ENCODE results near the gene TOP2A.

DNA sequence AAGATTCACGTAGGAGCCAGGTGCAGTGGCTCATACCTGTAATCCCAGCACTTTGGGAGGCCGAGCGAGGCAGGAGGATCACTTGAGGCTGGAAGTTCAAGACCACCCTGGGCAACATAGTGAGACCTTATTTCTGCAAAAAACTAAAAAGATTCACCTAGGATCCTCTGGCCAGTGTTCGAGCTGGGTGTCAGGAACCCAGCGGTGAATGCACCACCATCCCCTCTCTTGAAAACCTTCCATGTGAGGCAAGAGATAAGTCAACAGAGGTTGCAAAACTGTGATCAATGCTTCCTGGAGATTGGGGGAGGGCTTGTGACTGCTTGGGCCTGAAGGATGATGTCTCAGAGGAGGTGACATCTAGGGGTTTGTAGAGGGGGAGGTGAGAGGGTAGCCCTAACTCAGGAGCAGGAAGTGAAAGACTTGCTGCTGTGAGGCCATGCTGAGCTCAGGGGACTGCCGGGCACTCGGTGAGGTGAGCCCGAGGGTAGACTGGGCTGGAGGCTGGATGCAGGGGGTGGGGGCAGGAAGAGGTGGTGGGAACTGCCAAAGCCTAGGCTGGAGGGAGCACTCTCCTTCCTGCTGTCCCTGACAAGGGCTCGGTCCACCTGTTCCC lies 64.8 kb downstream of the TOP2A start:
- TF ChIP-seq, protein P1, sequence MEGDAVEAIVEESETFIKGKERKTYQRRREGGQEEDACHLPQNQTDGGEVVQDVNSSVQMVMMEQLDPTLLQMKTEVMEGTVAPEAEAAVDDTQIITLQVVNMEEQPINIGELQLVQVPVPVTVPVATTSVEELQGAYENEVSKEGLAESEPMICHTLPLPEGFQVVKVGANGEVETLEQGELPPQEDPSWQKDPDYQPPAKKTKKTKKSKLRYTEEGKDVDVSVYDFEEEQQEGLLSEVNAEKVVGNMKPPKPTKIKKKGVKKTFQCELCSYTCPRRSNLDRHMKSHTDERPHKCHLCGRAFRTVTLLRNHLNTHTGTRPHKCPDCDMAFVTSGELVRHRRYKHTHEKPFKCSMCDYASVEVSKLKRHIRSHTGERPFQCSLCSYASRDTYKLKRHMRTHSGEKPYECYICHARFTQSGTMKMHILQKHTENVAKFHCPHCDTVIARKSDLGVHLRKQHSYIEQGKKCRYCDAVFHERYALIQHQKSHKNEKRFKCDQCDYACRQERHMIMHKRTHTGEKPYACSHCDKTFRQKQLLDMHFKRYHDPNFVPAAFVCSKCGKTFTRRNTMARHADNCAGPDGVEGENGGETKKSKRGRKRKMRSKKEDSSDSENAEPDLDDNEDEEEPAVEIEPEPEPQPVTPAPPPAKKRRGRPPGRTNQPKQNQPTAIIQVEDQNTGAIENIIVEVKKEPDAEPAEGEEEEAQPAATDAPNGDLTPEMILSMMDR (IDR thresholded peaks at IDR 0.05 in 8 of 11, conservative IDR thresholded peaks at IDR 0.05 in 3 of 11) = no peak
- TF ChIP-seq POLR2AphosphoS5 (IDR thresholded peaks at IDR 0.05) = peak; percentile 45 to 67 (median 66)
